Type B pancreatic cell (in vitro differentiated cells): Measurements from ENCODE around the gene KCNJ13. TPM values are rescaled to one million over a fixed set of nuclear protein-coding genes. Genes with fewer than 3 reads are reported as not detected.
A peak's percentile ranks its signal among the peaks of the same experiment; 100 is the strongest.

Source experiments
- DNase-seq: peaks from one replicate; pipeline ENCODE4 v3.0.0; 2021; ENCODE audit warnings: mixed read lengths; ENCODE audit not compliant: unreplicated experiment; ENCODE audit errors: extremely low spot score
- H3K27ac Mint-ChIP-seq: 2 replicates; pipeline ENCODE4 v1.8.0; 2021; ENCODE audit warnings: mild to moderate bottlenecking, mixed read lengths
- H3K27me3 Mint-ChIP-seq: 2 replicates; pipeline ENCODE4 v1.8.0; 2021; ENCODE audit warnings: mixed read lengths
- H3K36me3 Mint-ChIP-seq: 2 replicates; pipeline ENCODE4 v1.8.0; 2021; ENCODE audit warnings: mixed read lengths
- H3K4me1 Mint-ChIP-seq: one replicate; pipeline ENCODE4 v1.8.0; 2021; ENCODE audit warnings: mixed read lengths; ENCODE audit not compliant: unreplicated experiment
- H3K4me3 Mint-ChIP-seq: 2 replicates; pipeline ENCODE4 v1.8.0; 2021; ENCODE audit warnings: mild to moderate bottlenecking, mixed read lengths
- H3K9me3 Mint-ChIP-seq: 2 replicates; pipeline ENCODE4 v1.8.0; 2021; ENCODE audit warnings: mixed read lengths
- total RNA-seq: library from RNA; stranded (reverse); gene quantifications from 2 replicates; pipeline ENCODE4 v1.2.1, GENCODE V29; 2021; ENCODE audit warnings: low replicate concordance
- TF ChIP-seq, protein P1 (sequence below): fragments of 200-600 bp; sonication (generic); conservative IDR thresholded peaks from 2 replicates; pipeline ENCODE4 v1.5.0; 2021; ENCODE audit warnings: antibody characterized with exemption, mild to moderate bottlenecking

Gene KCNJ13
- total RNA-seq, 1 donor from 2014 or later = 1.6 TPM

DNA sequence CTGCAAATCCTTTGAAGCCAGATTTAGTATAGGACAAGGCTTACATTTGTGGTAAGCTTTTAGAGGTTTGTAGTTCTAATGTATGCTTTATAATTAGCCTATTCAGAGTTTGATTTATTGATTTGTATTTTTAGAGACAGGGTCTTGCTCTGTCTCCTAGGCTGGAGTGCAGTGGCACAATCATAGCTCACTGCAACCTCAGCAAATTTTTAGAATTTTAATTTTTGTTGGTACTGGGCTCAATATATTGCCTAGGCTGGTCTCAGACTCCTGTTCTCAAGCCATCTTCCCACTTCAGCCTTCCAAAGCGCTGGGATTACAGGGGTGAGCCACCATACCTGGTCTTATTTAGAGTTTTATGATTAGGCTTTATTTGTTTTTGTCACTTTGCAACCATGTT, 4.5 kb downstream of the KCNJ13 start:
- H3K4me1 Mint-ChIP-seq = peaks cover 8% of the 10 kb centered on the region
- H3K9me3 Mint-ChIP-seq = no peaks in the 10 kb centered on the region
- no peak overlapping the region for H3K27ac Mint-ChIP-seq
- H3K36me3 Mint-ChIP-seq = peaks cover 27% of the 10 kb centered on the region
- TF ChIP-seq, protein P1, sequence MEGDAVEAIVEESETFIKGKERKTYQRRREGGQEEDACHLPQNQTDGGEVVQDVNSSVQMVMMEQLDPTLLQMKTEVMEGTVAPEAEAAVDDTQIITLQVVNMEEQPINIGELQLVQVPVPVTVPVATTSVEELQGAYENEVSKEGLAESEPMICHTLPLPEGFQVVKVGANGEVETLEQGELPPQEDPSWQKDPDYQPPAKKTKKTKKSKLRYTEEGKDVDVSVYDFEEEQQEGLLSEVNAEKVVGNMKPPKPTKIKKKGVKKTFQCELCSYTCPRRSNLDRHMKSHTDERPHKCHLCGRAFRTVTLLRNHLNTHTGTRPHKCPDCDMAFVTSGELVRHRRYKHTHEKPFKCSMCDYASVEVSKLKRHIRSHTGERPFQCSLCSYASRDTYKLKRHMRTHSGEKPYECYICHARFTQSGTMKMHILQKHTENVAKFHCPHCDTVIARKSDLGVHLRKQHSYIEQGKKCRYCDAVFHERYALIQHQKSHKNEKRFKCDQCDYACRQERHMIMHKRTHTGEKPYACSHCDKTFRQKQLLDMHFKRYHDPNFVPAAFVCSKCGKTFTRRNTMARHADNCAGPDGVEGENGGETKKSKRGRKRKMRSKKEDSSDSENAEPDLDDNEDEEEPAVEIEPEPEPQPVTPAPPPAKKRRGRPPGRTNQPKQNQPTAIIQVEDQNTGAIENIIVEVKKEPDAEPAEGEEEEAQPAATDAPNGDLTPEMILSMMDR = no peak
- no peak for DNase-seq
- no peaks in the 10 kb centered on the region for H3K27me3 Mint-ChIP-seq
- no peak overlapping the region for H3K4me3 Mint-ChIP-seq

DNA sequence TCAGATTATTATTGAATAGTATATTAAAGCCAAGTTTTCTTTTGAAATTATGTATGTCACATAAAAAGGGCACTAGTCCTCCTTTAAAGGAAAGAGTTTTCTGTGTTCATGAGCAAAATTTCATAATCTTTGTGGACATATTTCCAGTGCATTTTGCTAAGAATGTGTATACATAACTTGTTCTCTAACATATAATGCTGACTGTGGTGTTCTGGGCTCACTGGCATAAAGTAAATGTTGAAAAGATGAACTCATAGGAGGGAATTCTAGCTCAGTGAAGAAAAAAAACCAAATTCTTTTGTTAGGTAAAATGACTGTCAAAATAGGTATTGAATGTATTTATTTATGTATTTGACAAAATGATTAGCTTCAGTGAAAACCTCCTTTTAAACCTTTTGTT, 6.2 kb downstream of the KCNJ13 start:
- Mint-ChIP-seq H3K4me3 (no peak overlapping the region), H3K36me3 (peaks cover 22% of the 10 kb centered on the region), H3K27ac (no peak overlapping the region), H3K9me3 (no peaks in the 10 kb centered on the region), H3K27me3 (no peaks in the 10 kb centered on the region), H3K4me1 (no peaks in the 10 kb centered on the region)
- DNase-seq = no peak
- TF ChIP-seq, protein P1 = no peak

DNA sequence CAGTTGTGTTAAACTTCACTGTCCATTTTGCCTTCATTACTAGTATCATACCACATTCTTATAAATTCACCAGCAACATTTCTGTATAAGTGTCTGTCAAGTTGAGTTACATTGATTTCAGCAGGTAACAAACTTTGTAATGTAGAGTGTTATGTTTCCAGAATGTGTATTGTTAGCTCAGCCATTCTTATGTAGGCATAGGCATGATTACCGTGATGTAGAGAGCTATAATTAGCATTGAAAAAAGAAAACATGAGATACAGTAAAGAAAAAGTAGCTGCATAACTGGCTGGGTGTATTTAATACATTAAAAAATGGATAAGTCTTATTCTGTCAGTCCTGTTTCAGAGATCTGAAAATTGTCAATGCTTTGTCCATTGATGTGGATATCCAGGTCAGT, 8.5 kb downstream of the KCNJ13 start:
- Mint-ChIP-seq H3K4me3 (no peak overlapping the region), H3K27me3 (no peaks in the 10 kb centered on the region), H3K36me3 (peaks cover 24% of the 10 kb centered on the region), H3K9me3 (no peaks in the 10 kb centered on the region), H3K4me1 (no peaks in the 10 kb centered on the region), H3K27ac (no peak overlapping the region)
- TF ChIP-seq, protein P1 = no peak
- DNase-seq = no peak

DNA sequence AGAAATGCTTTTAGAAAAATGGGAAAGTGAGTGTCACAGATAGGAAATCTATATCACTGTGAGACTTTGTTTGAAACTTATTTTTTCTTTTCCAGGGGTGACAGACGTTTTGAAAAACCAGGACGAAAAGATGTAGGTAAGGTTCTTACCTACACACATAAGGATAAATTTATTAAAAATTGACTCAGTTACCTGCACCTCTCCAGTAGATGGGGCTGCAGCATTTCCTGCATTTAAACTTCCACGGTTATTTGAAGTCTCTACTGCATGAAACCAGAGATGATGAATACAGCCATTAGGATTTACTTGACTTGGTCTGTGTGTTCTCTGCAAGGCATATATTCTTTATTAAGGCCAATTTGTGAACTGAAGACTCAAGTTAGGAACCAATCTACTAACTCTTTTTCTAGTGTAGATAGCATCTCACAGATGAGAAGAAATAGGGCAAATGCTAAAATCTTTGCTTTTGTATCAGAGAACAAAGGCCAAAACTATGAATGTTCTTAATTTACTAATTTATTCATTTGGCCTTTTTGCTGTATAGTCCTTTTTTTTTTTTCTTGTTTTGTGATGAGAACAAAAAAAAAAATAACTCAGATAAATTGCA, 15.0 kb downstream of the KCNJ13 start:
- Mint-ChIP-seq H3K27ac (no peak overlapping the region), H3K9me3 (no peaks in the 10 kb centered on the region), H3K36me3 (peaks cover 10% of the 10 kb centered on the region), H3K4me1 (no peaks in the 10 kb centered on the region), H3K4me3 (no peak overlapping the region), H3K27me3 (no peaks in the 10 kb centered on the region)
- DNase-seq = no peak
- TF ChIP-seq, protein P1 = peak; percentile 71

DNA sequence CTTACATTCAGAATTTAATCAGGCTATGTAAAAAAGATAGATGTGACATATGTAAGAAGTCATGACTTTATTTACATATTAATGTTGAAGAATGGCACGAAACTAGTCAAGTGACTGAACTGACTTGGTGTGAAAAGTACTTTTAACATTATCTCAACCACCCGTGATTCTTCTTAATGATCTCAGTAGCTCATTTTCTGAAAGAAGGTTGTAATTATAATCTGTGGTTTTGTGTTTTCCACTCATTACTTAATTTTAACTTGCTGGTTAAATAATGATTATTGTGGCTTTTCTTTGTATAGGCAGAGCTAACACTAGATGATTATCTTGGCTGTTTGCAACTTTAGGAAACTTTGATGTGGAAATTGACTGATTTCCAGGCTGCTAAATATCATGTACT, 18.5 kb downstream of the KCNJ13 start:
- Mint-ChIP-seq H3K4me1 (no peaks in the 10 kb centered on the region), H3K36me3 (peaks cover 5% of the 10 kb centered on the region), H3K27ac (no peak overlapping the region), H3K27me3 (no peaks in the 10 kb centered on the region), H3K4me3 (no peak overlapping the region), H3K9me3 (no peaks in the 10 kb centered on the region)
- DNase-seq = no peak
- TF ChIP-seq, protein P1 = no peak
